Breast epithelium (tissue), 4 donors: ENCODE data around the gene ATL1. TPM values are rescaled to one million over a fixed set of nuclear protein-coding genes. Genes with fewer than 3 reads are reported as not detected.
A peak's percentile ranks its signal among the peaks of the same experiment; 100 is the strongest.

Experiments
- DNase-seq, 2 donors: peaks; one replicate each; pipeline ENCODE4 v3.0.0-alpha.2; 2019; ENCODE audit warnings: low spot score in 2 of 2
- H3K27ac ChIP-seq, 2 donors: fragments of 200-600 bp; sonication (generic) in 1 of 2; one replicate each; pipeline ENCODE4 v1.5.1; 2016 to 2019; ENCODE audit warnings: mild to moderate bottlenecking in 1 of 2
- H3K27me3 ChIP-seq, 2 donors: fragments of 200-600 bp; sonication (generic) in 1 of 2; one replicate each; pipeline versions ENCODE4 v1.5.1 to v1.6.0; 2017 to 2019; ENCODE audit warnings: control low read depth in 1 of 2, mild to moderate bottlenecking in 1 of 2
- H3K36me3 ChIP-seq: fragments of 200-600 bp; one replicate; pipeline ENCODE4 v1.5.1; 2019
- H3K4me1 ChIP-seq, 2 donors: fragments of 200-600 bp; sonication (generic); one replicate each; pipeline ENCODE4 v1.5.1; 2016 to 2019; ENCODE audit warnings: control low read depth in 1 of 2
- H3K4me3 ChIP-seq, 3 donors: fragments of 200-600 bp; sonication (generic); 1 replicate in 2 of 3; 2 replicates in 1 of 3; pipeline ENCODE4 v1.5.1; 2016 to 2019; ENCODE audit warnings: mild to moderate bottlenecking in 3 of 3, moderate library complexity in 2 of 3
- H3K9me3 ChIP-seq, 2 donors: fragments of 200-600 bp; sonication (generic) in 1 of 2; one replicate each; pipeline ENCODE4 v1.5.1; 2016 to 2019; ENCODE audit warnings: control low read depth in 1 of 2
- POLR2A ChIP-seq: fragments of 450-650 bp; IDR thresholded peaks from one replicate; pipeline ENCODE4 v1.6.1; 2016; ENCODE audit warnings: antibody characterized with exemption, mild to moderate bottlenecking, moderate library complexity
- POLR2AphosphoS5 ChIP-seq, 3 donors: sonication (generic); formaldehyde crosslinking; IDR thresholded peaks; one replicate each; pipeline ENCODE4 v1.6.1; 2017; ENCODE audit warnings: antibody characterized with exemption in 3 of 3
- intact Hi-C: fragments of 100-400 bp; cut with DNase I; formaldehyde crosslinking; loops from one replicate; pipeline ENCODE4 v1.15.1; 2023; ENCODE audit warnings: low total_unique reads
- total RNA-seq, 3 donors: library from RNA; depleted of rRNA; stranded (reverse); fragments of >200 nt; gene quantifications; one replicate each; pipeline ENCODE4 v1.1.0, GENCODE V29; 2016
- TF ChIP-seq, protein P1 (sequence below), 3 donors: fragments of 450-650 bp; IDR thresholded peaks; one replicate each; pipeline ENCODE4 v1.5.1; 2016 to 2017; ENCODE audit warnings: antibody characterized with exemption in 3 of 3, mild to moderate bottlenecking in 3 of 3, moderate library complexity in 3 of 3

ATL1 gene
- total RNA-seq, 3 donors from 2014 or later, result 10.4 to 23.7 (median 22.0) TPM

DNA sequence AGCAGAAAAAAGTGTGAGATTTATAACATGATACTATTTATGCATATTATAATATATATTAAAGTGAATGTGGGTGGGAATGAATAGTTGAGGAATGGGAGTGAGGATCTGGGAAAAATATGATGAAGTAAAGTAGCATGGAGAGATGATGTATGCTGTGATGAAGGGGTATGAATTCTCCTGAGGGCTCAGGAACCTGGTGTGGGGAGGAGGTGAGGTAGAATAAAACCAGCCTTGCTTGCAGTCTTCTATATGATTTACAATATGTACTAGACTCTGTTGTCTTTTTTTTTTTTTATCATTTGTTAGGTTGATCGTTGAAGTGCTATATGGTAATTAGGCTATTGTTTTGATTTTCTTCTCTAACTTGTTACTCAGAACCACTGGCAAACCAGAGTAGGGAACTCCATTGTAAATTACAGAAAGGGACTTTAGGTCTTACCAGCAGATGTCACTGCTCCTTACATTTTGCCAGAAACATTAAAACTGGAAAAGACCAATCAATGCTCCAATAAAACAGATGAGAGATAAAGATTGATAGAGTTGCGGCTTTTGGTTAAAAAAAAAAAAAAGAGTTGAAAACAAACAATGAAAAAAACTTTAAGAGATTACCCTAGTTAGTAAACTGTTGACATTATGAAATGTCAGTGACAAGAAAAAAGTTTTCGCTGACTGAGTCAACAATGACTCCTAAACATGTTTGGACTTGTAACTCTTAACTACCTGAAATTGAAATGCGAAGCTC lies 39.9 kb downstream of the ATL1 start:
- H3K4me1 ChIP-seq, result no peaks in the 10 kb centered on the region
- H3K27me3 ChIP-seq, result no peaks in the 10 kb centered on the region
- intact Hi-C loops, result no loop called here
- H3K9me3 ChIP-seq, result no peaks in the 10 kb centered on the region
- H3K36me3 ChIP-seq, result no peaks in the 10 kb centered on the region
- no peak for DNase-seq
- no peak for TF ChIP-seq POLR2A
- TF ChIP-seq, protein P1, sequence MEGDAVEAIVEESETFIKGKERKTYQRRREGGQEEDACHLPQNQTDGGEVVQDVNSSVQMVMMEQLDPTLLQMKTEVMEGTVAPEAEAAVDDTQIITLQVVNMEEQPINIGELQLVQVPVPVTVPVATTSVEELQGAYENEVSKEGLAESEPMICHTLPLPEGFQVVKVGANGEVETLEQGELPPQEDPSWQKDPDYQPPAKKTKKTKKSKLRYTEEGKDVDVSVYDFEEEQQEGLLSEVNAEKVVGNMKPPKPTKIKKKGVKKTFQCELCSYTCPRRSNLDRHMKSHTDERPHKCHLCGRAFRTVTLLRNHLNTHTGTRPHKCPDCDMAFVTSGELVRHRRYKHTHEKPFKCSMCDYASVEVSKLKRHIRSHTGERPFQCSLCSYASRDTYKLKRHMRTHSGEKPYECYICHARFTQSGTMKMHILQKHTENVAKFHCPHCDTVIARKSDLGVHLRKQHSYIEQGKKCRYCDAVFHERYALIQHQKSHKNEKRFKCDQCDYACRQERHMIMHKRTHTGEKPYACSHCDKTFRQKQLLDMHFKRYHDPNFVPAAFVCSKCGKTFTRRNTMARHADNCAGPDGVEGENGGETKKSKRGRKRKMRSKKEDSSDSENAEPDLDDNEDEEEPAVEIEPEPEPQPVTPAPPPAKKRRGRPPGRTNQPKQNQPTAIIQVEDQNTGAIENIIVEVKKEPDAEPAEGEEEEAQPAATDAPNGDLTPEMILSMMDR (IDR thresholded peaks at IDR 0.05), result peak; percentile 32 to 57 (median 39)
- no peak overlapping the region for H3K27ac ChIP-seq
- H3K4me3 ChIP-seq, result no peak overlapping the region

DNA sequence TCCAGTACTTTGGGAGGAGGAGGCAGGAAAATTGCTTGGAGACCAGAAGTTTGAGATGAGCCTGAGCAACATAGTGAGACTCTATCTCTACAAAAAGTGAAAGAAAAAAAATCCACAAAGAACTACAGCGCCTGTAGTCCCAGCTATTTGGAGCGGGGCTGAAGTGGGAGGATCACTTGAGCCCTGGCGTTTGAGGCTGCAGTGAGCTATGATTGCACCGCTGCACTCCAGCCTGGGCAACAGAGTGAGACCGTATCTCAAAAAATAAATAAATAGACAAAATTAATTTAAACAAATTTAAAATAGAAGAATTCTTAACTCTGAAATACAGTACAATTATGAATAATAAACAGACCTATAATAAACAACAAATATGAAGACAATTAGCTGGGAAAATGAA lies 40.9 kb downstream of the ATL1 start:
- no peaks in the 10 kb centered on the region for H3K4me1 ChIP-seq
- intact Hi-C loops, result no loop called here
- no peak for DNase-seq
- TF ChIP-seq POLR2AphosphoS5 (IDR thresholded peaks at IDR 0.05), result no peak
- TF ChIP-seq, protein P1 (IDR thresholded peaks at IDR 0.05), result no peak
- TF ChIP-seq POLR2A, result no peak
- no peak overlapping the region for H3K4me3 ChIP-seq
- no peaks in the 10 kb centered on the region for H3K27me3 ChIP-seq
- H3K36me3 ChIP-seq, result no peaks in the 10 kb centered on the region
- no peak overlapping the region for H3K27ac ChIP-seq
- H3K9me3 ChIP-seq, result no peaks in the 10 kb centered on the region

DNA sequence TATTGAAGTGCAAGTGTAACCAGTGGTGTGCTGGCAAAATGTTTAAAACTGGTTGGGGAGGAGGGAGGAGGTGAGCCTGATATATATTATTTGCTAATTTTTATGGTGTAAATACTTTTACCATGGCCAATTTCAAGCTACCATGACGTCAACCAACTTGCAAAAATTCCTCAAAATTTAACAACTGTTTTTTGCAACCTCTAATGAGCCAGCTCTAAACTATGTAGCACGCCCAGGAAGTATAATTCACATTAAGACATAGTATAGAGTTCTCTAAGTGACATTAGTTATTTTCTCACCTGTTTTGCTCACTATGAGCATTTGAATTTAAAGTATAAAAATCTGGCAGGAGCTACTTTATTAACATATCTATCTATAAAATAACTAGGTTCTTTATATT lies 41.4 kb downstream of the ATL1 start:
- no peak for DNase-seq
- Histone ChIP-seq H3K27ac (no peak overlapping the region), H3K36me3 (no peaks in the 10 kb centered on the region), H3K27me3 (no peaks in the 10 kb centered on the region), H3K4me1 (no peaks in the 10 kb centered on the region), H3K4me3 (no peak overlapping the region), H3K9me3 (no peaks in the 10 kb centered on the region)
- intact Hi-C loops, result no loop called here
- TF ChIP-seq, protein P1 (IDR thresholded peaks at IDR 0.05), result no peak
- TF ChIP-seq POLR2A (no peak), POLR2AphosphoS5 (IDR thresholded peaks at IDR 0.05) (no peak)

DNA sequence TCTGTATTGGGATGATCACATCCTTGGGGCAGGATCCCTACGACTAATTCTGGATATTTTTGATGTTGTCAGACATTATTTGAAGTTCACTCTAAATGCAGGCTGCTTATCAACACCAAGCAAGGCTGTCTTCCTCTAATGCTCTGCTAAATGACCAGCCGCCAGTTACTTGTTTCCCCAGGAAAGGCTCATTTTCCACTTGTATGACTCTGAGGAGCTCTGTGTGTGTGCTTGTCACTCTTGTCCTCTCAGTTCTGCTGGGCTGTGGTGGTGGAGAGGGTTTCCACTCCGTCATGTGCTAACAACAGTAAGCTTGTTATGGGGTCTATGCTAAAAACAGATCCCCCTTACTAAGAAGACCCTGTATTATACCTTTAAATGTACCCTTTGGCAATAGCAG lies 42.1 kb downstream of the ATL1 start:
- intact Hi-C loops, result no loop called here
- Histone ChIP-seq H3K4me1 (no peaks in the 10 kb centered on the region), H3K27me3 (no peaks in the 10 kb centered on the region), H3K36me3 (no peaks in the 10 kb centered on the region), H3K4me3 (no peak overlapping the region), H3K27ac (no peak overlapping the region), H3K9me3 (no peaks in the 10 kb centered on the region)
- no peak for DNase-seq
- TF ChIP-seq, protein P1 (IDR thresholded peaks at IDR 0.05), result no peak
- no peak for TF ChIP-seq POLR2AphosphoS5 (IDR thresholded peaks at IDR 0.05)
- no peak for TF ChIP-seq POLR2A

DNA sequence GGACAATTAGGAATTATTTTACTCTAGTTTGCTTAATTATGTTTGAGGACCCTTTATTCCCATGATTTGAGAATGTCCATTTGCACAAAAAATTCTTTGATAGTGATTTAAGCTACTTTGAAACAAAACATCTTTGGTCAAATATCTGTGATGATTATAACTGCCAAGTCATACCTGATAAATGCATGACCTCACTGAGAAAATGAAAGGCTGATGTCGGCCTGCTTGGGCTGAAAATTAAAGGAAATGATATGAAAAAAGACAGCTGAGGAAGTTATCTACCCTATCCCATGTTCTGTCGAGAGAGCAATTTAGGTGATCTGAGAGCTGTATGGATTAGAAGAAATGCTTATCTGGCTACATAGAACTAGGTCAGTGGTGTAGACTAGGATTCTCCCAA lies 43.6 kb downstream of the ATL1 start:
- H3K4me3 ChIP-seq, result no peak overlapping the region
- H3K27ac ChIP-seq, result no peak overlapping the region
- H3K27me3 ChIP-seq, result no peaks in the 10 kb centered on the region
- H3K9me3 ChIP-seq, result no peaks in the 10 kb centered on the region
- H3K4me1 ChIP-seq, result no peaks in the 10 kb centered on the region
- intact Hi-C loops, result no loop called here
- TF ChIP-seq POLR2A, result no peak
- TF ChIP-seq, protein P1 (IDR thresholded peaks at IDR 0.05), result no peak
- no peak for TF ChIP-seq POLR2AphosphoS5 (IDR thresholded peaks at IDR 0.05)
- DNase-seq, result no peak
- no peaks in the 10 kb centered on the region for H3K36me3 ChIP-seq
